PC-3 (cell line): ENCODE results near the gene GNAZ. TPM values are rescaled to one million over a fixed set of nuclear protein-coding genes. Genes with fewer than 3 reads are reported as not detected.

Source experiments
- ATAC-seq: fragments of 200-7000 bp; cut with Tn5 transposase; 2 replicates; pipeline ENCODE4 v1.9.1; 2020; ENCODE audit warnings: mild to moderate bottlenecking, moderate library complexity
- BruUV-seq: library from RNA; stranded (reverse); fragments of 400-500 nt; replicated peaks from 2 replicates; lab custom pipeline; 2021; lab: Mats Ljungman, UMichigan
- CTCF ChIA-PET: fragments of 300-600 bp; sonication (Branson Sonifier 250); formaldehyde crosslinking; loops from one replicate; lab custom pipeline; 2022; ENCODE audit warnings: antibody characterized with exemption; lab: Charles Lee
- POLR2A ChIA-PET: fragments of 300-600 bp; sonication (Branson Sonifier 250); formaldehyde crosslinking; loops from one replicate; lab custom pipeline; 2022; ENCODE audit warnings: antibody characterized with exemption; ENCODE audit not compliant: unreplicated experiment; lab: Charles Lee
- DNase-seq: peaks from one replicate; pipeline ENCODE4 v3.0.0-alpha.2; 2015
- H2AFZ ChIP-seq: fragments of 300-600 bp; sonication (generic); 2 replicates; pipeline ENCODE4 v1.6.0; 2016; ENCODE audit warnings: antibody characterized with exemption, low read length
- H3F3A ChIP-seq: fragments of 300-600 bp; sonication (generic); one replicate; pipeline ENCODE4 v1.6.0; 2017; ENCODE audit warnings: antibody characterized with exemption, low read length, control low read depth, mild to moderate bottlenecking; ENCODE audit not compliant: unreplicated experiment
- H3K27ac ChIP-seq: fragments of 300-600 bp; sonication (generic); 2 replicates; pipeline ENCODE4 v1.5.1; 2016; ENCODE audit warnings: mild to moderate bottlenecking, low read length
- H3K27me3 ChIP-seq: fragments of 300-600 bp; sonication (generic); 2 replicates; pipeline ENCODE4 v1.6.1; 2016; ENCODE audit warnings: low read length, mixed read lengths
- H3K36me3 ChIP-seq: fragments of 300-600 bp; sonication (generic); 2 replicates; pipeline ENCODE4 v1.6.1; 2016; ENCODE audit warnings: low read depth, mixed run types, low read length, mixed read lengths
- H3K4me1 ChIP-seq: fragments of 300-600 bp; sonication (generic); 2 replicates; pipeline ENCODE4 v1.5.1; 2016; ENCODE audit warnings: low read length; ENCODE audit not compliant: insufficient read depth
- H3K4me2 ChIP-seq: fragments of 300-600 bp; sonication (generic); 2 replicates; pipeline ENCODE4 v1.6.0; 2016; ENCODE audit warnings: low read length
- H3K4me3 ChIP-seq: fragments of 300-600 bp; sonication (generic); 2 replicates; pipeline ENCODE4 v1.5.1; 2016; ENCODE audit warnings: mild to moderate bottlenecking, low read length, mixed read lengths
- H3K79me2 ChIP-seq: fragments of 300-600 bp; sonication (generic); 2 replicates; pipeline ENCODE4 v1.6.1; 2017; ENCODE audit warnings: low read length, mixed read lengths
- H3K9ac ChIP-seq: fragments of 300-600 bp; sonication (generic); 2 replicates; pipeline ENCODE4 v1.6.0; 2016; ENCODE audit warnings: mild to moderate bottlenecking, low read length
- H3K9me2 ChIP-seq: fragments of 300-600 bp; sonication (generic); replicated peaks from 2 replicates; pipeline ENCODE4 v1.6.1; 2016; ENCODE audit warnings: mixed run types, low read length, mixed read lengths
- H3K9me3 ChIP-seq: fragments of 300-600 bp; sonication (generic); 2 replicates; pipeline ENCODE4 v1.6.1; 2016; ENCODE audit warnings: low read length, mixed read lengths
- H4K20me1 ChIP-seq: fragments of 300-600 bp; sonication (generic); 2 replicates; pipeline ENCODE4 v1.6.1; 2016; ENCODE audit warnings: low read length, mixed read lengths
- CTCF ChIP-seq: fragments of 300-600 bp; sonication (generic); conservative IDR thresholded peaks from 2 replicates; pipeline ENCODE4 v1.5.1; 2017; ENCODE audit warnings: antibody characterized with exemption, low read depth, mild to moderate bottlenecking, low read length
- EZH2 ChIP-seq: fragments of 300-600 bp; sonication (generic); IDR thresholded peaks from one replicate; pipeline ENCODE4 v1.6.1; 2017; ENCODE audit warnings: antibody characterized with exemption, mild to moderate bottlenecking, low read length; ENCODE audit not compliant: unreplicated experiment
- EZH2phosphoT487 ChIP-seq: fragments of 300-600 bp; sonication (generic); IDR thresholded peaks from 2 replicates; pipeline ENCODE4 v1.6.1; 2018; ENCODE audit warnings: mild to moderate bottlenecking, antibody characterized with exemption, low read length, borderline replicate concordance
- intact Hi-C: fragments of 100-400 bp; cut with micrococcal nuclease; formaldehyde crosslinking; loops from 2 replicates; pipeline ENCODE4 v1.9.0; 2023
- total RNA-seq: library from RNA; depleted of rRNA; stranded (reverse); fragments of >200 nt; gene quantifications from 2 replicates; pipeline ENCODE4 v1.2.3, GENCODE V29; 2014

GNAZ gene
- total RNA-seq, 1 experiment from 2014 or later = 14.4 TPM

GRCh38 chr22:23105919-23106318, 35.6 kb downstream of the GNAZ start:
- no peak overlapping the region for H3K4me2 ChIP-seq
- ATAC-seq (no peak), DNase-seq (no peak)
- no peaks in the 10 kb centered on the region for H3K27me3 ChIP-seq
- H2AFZ ChIP-seq = no peak overlapping the region
- ChIA-PET POLR2A (no interaction called here), CTCF (no interaction called here)
- no peaks in the 10 kb centered on the region for H3K4me1 ChIP-seq
- no peaks in the 10 kb centered on the region for H4K20me1 ChIP-seq
- no TSS peak for BruUV-seq
- H3K27ac ChIP-seq = no peak overlapping the region
- TF ChIP-seq EZH2 (no peak), EZH2phosphoT487 (no peak), CTCF (no peak)
- no peaks in the 10 kb centered on the region for H3K79me2 ChIP-seq
- intact Hi-C loops = no loop called here
- H3K9ac ChIP-seq = no peak overlapping the region
- H3K9me2 ChIP-seq = no peaks in the 10 kb centered on the region
- H3F3A ChIP-seq = no peaks in the 10 kb centered on the region
- no peaks in the 10 kb centered on the region for H3K36me3 ChIP-seq
- no peak overlapping the region for H3K4me3 ChIP-seq
- no peaks in the 10 kb centered on the region for H3K9me3 ChIP-seq

GRCh38 chr22:23106344-23106743, 36.0 kb downstream of the GNAZ start:
- Histone ChIP-seq H3K27ac (no peak overlapping the region), H2AFZ (no peak overlapping the region), H3F3A (no peaks in the 10 kb centered on the region), H3K9me3 (no peaks in the 10 kb centered on the region), H3K9ac (no peak overlapping the region), H3K4me1 (no peaks in the 10 kb centered on the region), H4K20me1 (no peaks in the 10 kb centered on the region), H3K27me3 (no peaks in the 10 kb centered on the region), H3K79me2 (no peaks in the 10 kb centered on the region), H3K4me3 (no peak overlapping the region), H3K4me2 (no peak overlapping the region), H3K9me2 (no peaks in the 10 kb centered on the region), H3K36me3 (no peaks in the 10 kb centered on the region)
- ChIA-PET POLR2A (no interaction called here), CTCF (no interaction called here)
- TF ChIP-seq EZH2phosphoT487 (no peak), EZH2 (no peak), CTCF (no peak)
- DNase-seq (no peak), ATAC-seq (no peak)
- no TSS peak for BruUV-seq
- intact Hi-C loops = no loop called here

GRCh38 chr22:23106906-23107367, 36.6 kb downstream of the GNAZ start:
- Histone ChIP-seq H3K9me3 (no peaks in the 10 kb centered on the region), H3K4me3 (no peak overlapping the region), H4K20me1 (no peaks in the 10 kb centered on the region), H3K4me2 (no peak overlapping the region), H3K27ac (no peak overlapping the region), H3K27me3 (no peaks in the 10 kb centered on the region), H3K9me2 (no peaks in the 10 kb centered on the region), H3K79me2 (no peaks in the 10 kb centered on the region), H3F3A (no peaks in the 10 kb centered on the region), H3K36me3 (no peaks in the 10 kb centered on the region), H3K4me1 (no peaks in the 10 kb centered on the region), H2AFZ (no peak overlapping the region), H3K9ac (no peak overlapping the region)
- intact Hi-C loops = no loop called here
- no peak for ATAC-seq
- TF ChIP-seq CTCF (no peak), EZH2 (no peak), EZH2phosphoT487 (no peak)
- POLR2A ChIA-PET = no interaction called here
- CTCF ChIA-PET = no interaction called here
- no peak for DNase-seq
- no TSS peak for BruUV-seq
